ENCODE results near the gene ZNF93. TPM values are rescaled to one million over a fixed set of nuclear protein-coding genes. Genes with fewer than 3 reads are reported as not detected.
A peak's percentile ranks its signal among the peaks of the same experiment; 100 is the strongest.
"Not testable (repeated sequence)": the region's sequence is repeated elsewhere in the genome, so short reads cannot be mapped to it uniquely, and the experiment has no call there.

Gene ZNF93
- total RNA-seq, 1 donor from 2014 or later: 6.8 TPM

- Mint-ChIP-seq H3K36me3 (ENCODE audit: low read depth) (no peaks in the 10 kb centered on the region), H3K4me1 (ENCODE audit: low read depth) (no peaks in the 10 kb centered on the region)
These were observed 45.5 kb downstream of the ZNF93 start for GRCh38 chr19:19946226-19946625.

GRCh38 chr19:19948800-19949199 lies 48.1 kb downstream of the ZNF93 start:
- DNase-seq (ENCODE audit: low spot score): no peak

More at GRCh38 chr19:19946226-19946625, 45.5 kb downstream of the ZNF93 start:
- intact Hi-C loops (cut with micrococcal nuclease): no loop called here
- no peaks in the 10 kb centered on the region for H3K27me3 Mint-ChIP-seq (ENCODE audit: insufficient read depth)
- no peak overlapping the region for H3K27ac Mint-ChIP-seq
- H3K4me3 Mint-ChIP-seq: no peak overlapping the region
- H3K9me3 Mint-ChIP-seq: peaks cover 43% of the 10 kb centered on the region
- DNase-seq (ENCODE audit: low spot score): no peak

GRCh38 chr19:19955208-19955607 lies 54.5 kb downstream of the ZNF93 start:
- H3K4me1 Mint-ChIP-seq (ENCODE audit: low read depth): no peaks in the 10 kb centered on the region
- intact Hi-C loops (cut with micrococcal nuclease): loop anchor here (5.0 kb wide), 1 partner anchor 223 kb away; the partner anchor contains the start of gene ZNF14
- H3K4me3 Mint-ChIP-seq: no peak overlapping the region

More at GRCh38 chr19:19948800-19949199, 48.1 kb downstream of the ZNF93 start:
- Mint-ChIP-seq H3K27ac (no peak overlapping the region), H3K27me3 (ENCODE audit: insufficient read depth) (no peaks in the 10 kb centered on the region), H3K4me1 (ENCODE audit: low read depth) (no peaks in the 10 kb centered on the region), H3K9me3 (peaks cover 25% of the 10 kb centered on the region), H3K36me3 (ENCODE audit: low read depth) (no peaks in the 10 kb centered on the region), H3K4me3 (no peak overlapping the region)
- intact Hi-C loops (cut with micrococcal nuclease): no loop called here

GRCh38 chr19:19956434-19957075 lies 55.8 kb downstream of the ZNF93 start:
- Mint-ChIP-seq H3K4me1 (ENCODE audit: low read depth) (no peaks in the 10 kb centered on the region), H3K27me3 (ENCODE audit: insufficient read depth) (no peaks in the 10 kb centered on the region), H3K4me3 (no peak overlapping the region), H3K9me3 (peaks cover 24% of the 10 kb centered on the region), H3K27ac (no peak overlapping the region), H3K36me3 (ENCODE audit: low read depth) (no peaks in the 10 kb centered on the region)
- intact Hi-C loops (cut with micrococcal nuclease): loop anchor here (5.0 kb wide), 1 partner anchor 224 kb away; the partner anchor contains the start of gene ZNF14
- DNase-seq (ENCODE audit: low spot score): no peak

More at GRCh38 chr19:19955208-19955607, 54.5 kb downstream of the ZNF93 start:
- DNase-seq (ENCODE audit: low spot score): no peak
- Mint-ChIP-seq H3K36me3 (ENCODE audit: low read depth) (no peaks in the 10 kb centered on the region), H3K27me3 (ENCODE audit: insufficient read depth) (no peaks in the 10 kb centered on the region), H3K27ac (no peak overlapping the region), H3K9me3 (peaks cover 24% of the 10 kb centered on the region)

- not testable (repeated sequence) for H3K27me3 Mint-ChIP-seq (ENCODE audit: insufficient read depth); H3K4me3 Mint-ChIP-seq; H3K36me3 Mint-ChIP-seq (ENCODE audit: low read depth); H3K4me1 Mint-ChIP-seq (ENCODE audit: low read depth); H3K27ac Mint-ChIP-seq; DNase-seq (ENCODE audit: low spot score)
- intact Hi-C loops (cut with micrococcal nuclease): loop anchor here (5.0 kb wide), 1 partner anchor 225 kb away; the partner anchor contains the start of gene ZNF14
- peaks cover 28% of the 10 kb centered on the region for H3K9me3 Mint-ChIP-seq
These were observed 57.0 kb downstream of the ZNF93 start for GRCh38 chr19:19957766-19958165.

GRCh38 chr19:19959151-19959799 lies 58.5 kb downstream of the ZNF93 start:
- H3K36me3 Mint-ChIP-seq (ENCODE audit: low read depth); H3K4me3 Mint-ChIP-seq; H3K27me3 Mint-ChIP-seq (ENCODE audit: insufficient read depth); H3K4me1 Mint-ChIP-seq (ENCODE audit: low read depth); H3K27ac Mint-ChIP-seq: not testable (repeated sequence)
- peak; percentile 48 for DNase-seq (ENCODE audit: low spot score)
- intact Hi-C loops (cut with micrococcal nuclease): loop anchor here (1.0 to 5.0 kb wide), 4 partner anchors 227 to 427 kb away; partner anchors contain the start of genes GMIP, ZNF101 and ZNF14
- H3K9me3 Mint-ChIP-seq: peaks cover 42% of the 10 kb centered on the region

- H3K27me3 Mint-ChIP-seq (ENCODE audit: insufficient read depth): no peaks in the 10 kb centered on the region
These were observed 63.7 kb downstream of the ZNF93 start for GRCh38 chr19:19964416-19964815.

GRCh38 chr19:19966126-19966525 lies 65.4 kb downstream of the ZNF93 start:
- H3K4me1 Mint-ChIP-seq (ENCODE audit: low read depth); H3K36me3 Mint-ChIP-seq (ENCODE audit: low read depth); H3K27me3 Mint-ChIP-seq (ENCODE audit: insufficient read depth); intact Hi-C loops (cut with micrococcal nuclease); H3K27ac Mint-ChIP-seq; DNase-seq (ENCODE audit: low spot score); H3K4me3 Mint-ChIP-seq: not testable (repeated sequence)
- peaks cover 73% of the 10 kb centered on the region for H3K9me3 Mint-ChIP-seq

More at GRCh38 chr19:19964416-19964815, 63.7 kb downstream of the ZNF93 start:
- no peaks in the 10 kb centered on the region for H3K4me1 Mint-ChIP-seq (ENCODE audit: low read depth)
- H3K9me3 Mint-ChIP-seq: peaks cover 65% of the 10 kb centered on the region
- no peak for DNase-seq (ENCODE audit: low spot score)
- intact Hi-C loops (cut with micrococcal nuclease): no loop called here
- H3K4me3 Mint-ChIP-seq: no peak overlapping the region
- H3K27ac Mint-ChIP-seq: no peak overlapping the region
- no peaks in the 10 kb centered on the region for H3K36me3 Mint-ChIP-seq (ENCODE audit: low read depth)

GRCh38 chr19:19966862-19967261 lies 66.1 kb downstream of the ZNF93 start:
- intact Hi-C loops (cut with micrococcal nuclease): no loop called here
- Mint-ChIP-seq H3K4me1 (ENCODE audit: low read depth) (no peaks in the 10 kb centered on the region), H3K4me3 (no peak overlapping the region), H3K27me3 (ENCODE audit: insufficient read depth) (no peaks in the 10 kb centered on the region), H3K27ac (no peak overlapping the region), H3K9me3 (peaks cover 76% of the 10 kb centered on the region), H3K36me3 (ENCODE audit: low read depth) (no peaks in the 10 kb centered on the region)
- DNase-seq (ENCODE audit: low spot score): no peak

Other genes with a start within 250 kb of the ZNF93 start
- gene ATP13A1, start 237.3 kb upstream of the ZNF93 start, total RNA-seq: 101 and 104 TPM in 2 replicates
- 48.2 and 54.9 TPM in 2 replicates for gene ZNF101, start 232.1 kb upstream of the ZNF93 start, total RNA-seq
- gene ZNF14, start 167.8 kb upstream of the ZNF93 start, total RNA-seq: 4.3 and 5.1 TPM in 2 replicates
- gene ZNF506, start 79.2 kb upstream of the ZNF93 start, total RNA-seq: 13.5 and 15.7 TPM in 2 replicates
- 7.8 and 11.1 TPM in 2 replicates for gene ZNF253, start 35.1 kb upstream of the ZNF93 start, total RNA-seq
- 6.1 and 6.2 TPM in 2 replicates for gene ZNF682, start 138.6 kb downstream of the ZNF93 start, total RNA-seq
- 4.6 and 4.8 TPM in 2 replicates for gene ZNF90, start 177.1 kb downstream of the ZNF93 start, total RNA-seq

Data from activated T-helper 1 cell treated with anti-CD3 and anti-CD28 coated beads, Interleukin-12 subunit alpha, Interleukin-12 subunit beta, Interleukin-2, Interleukin-4 antibody, amounts not matched to agents 30 ng/mL and 10 ng/mL and 1 ng/mL, durations not matched to agents 14 hours and 24 hours and 36 hours (primary cell).